ENCODE data around the gene MGST3. TPM values are rescaled to one million over a fixed set of nuclear protein-coding genes. Genes with fewer than 3 reads are reported as not detected.
A peak's percentile ranks its signal among the peaks of the same experiment; 100 is the strongest.

MGST3 gene
- total and polyA plus RNA-seq, 2 of the 13 experiments (the other 11 are each of a cell fraction or from before 2014, with no cell fraction given), result 59.7 to 61.2 TPM

- TF ChIP-seq DZIP1 (CRISPR knock-in tag; IDR thresholded peaks at IDR 0.05) (peak; percentile 51; the same call in 1 of the 2 replicates), KDM4B (CRISPR knock-in tag; IDR thresholded peaks at IDR 0.05) (0 out of 2 replicates have a peak, but pooled peaks have one; percentile 57), SRY (CRISPR knock-in tag; IDR thresholded peaks at IDR 0.05) (peak; percentile 64; the same call in 1 of the 2 replicates), ZMYM4 (CRISPR knock-in tag; IDR thresholded peaks at IDR 0.05) (peak; percentile 89), SIN3A (IDR thresholded peaks at IDR 0.05; ENCODE audit: borderline replicate concordance, low read depth, low read length) (0 out of 2 replicates have a peak, but pooled peaks have one; percentile 58), ZSCAN20 (CRISPR knock-in tag; IDR thresholded peaks at IDR 0.05; ENCODE audit: borderline replicate concordance) (0 out of 2 replicates have a peak, but pooled peaks have one; percentile 14), MXI1 (IDR thresholded peaks at IDR 0.05; ENCODE audit: borderline replicate concordance, low read depth, low read length) (peak; percentile 66; the same call in 1 of the 3 replicates), ZNF574 (CRISPR knock-in tag; IDR thresholded peaks at IDR 0.05) (peak; percentile 60; the same call in 1 of the 2 replicates), SP4 (CRISPR knock-in tag; IDR thresholded peaks at IDR 0.05) (peak; percentile 86), ZNF773 (CRISPR knock-in tag; IDR thresholded peaks at IDR 0.05; ENCODE audit: borderline replicate concordance) (no peak), HMGXB4 (CRISPR knock-in tag; IDR thresholded peaks at IDR 0.05; ENCODE audit: borderline replicate concordance in 1 of 2, low read depth in 1 of 2) (peak; percentile 71 to 72), ZNF776 (CRISPR knock-in tag; IDR thresholded peaks at IDR 0.05) (no peak), MYPOP (CRISPR knock-in tag; IDR thresholded peaks at IDR 0.05) (peak; percentile 86; the same call in 1 of the 2 replicates), ZNF136 (CRISPR knock-in tag; IDR thresholded peaks at IDR 0.05; ENCODE audit: low read depth) (peak; percentile 59; the same call in 1 of the 2 replicates), ZNF883 (CRISPR knock-in tag; IDR thresholded peaks at IDR 0.05; ENCODE audit: not compliant biosample characterization) (peak; percentile 55)
Measured at GRCh38 chr1:165630629-165631341, at the start of gene MGST3 (continued).
